ENCODE results near the gene ACE.

Gene ACE

DNA sequence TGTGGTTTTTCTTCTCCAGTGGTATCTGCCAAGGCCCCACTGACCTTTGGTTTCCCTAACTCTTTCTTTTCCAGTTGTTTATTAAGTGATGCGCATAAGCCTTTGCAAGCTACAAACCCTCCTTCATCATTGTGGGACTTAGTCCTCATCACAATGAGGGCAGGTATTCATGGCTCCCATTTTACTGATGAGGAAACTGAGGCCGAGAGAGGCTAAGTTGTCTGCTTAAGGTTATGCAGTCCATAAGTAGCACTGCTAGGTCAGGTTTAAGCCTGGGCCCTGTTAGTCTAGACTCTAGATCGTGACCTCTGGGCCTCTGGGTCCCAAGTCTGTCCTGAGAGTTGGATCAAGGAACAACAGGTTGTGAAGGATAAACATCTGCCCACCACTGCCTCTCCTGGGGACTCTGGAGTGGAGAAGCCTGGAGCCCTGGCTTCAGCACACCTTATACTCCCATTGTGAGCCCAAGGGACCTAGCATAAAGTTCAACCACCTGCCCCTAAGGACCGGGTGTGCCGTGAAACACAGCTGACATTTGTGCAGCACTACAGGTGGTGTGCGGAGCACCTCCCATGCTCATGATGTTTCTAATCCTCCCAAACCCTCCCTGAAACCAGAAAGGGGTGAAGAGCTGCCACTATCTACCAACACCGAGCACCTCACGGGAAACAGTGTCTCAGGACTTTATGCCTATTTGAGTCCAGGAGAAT lies 41.1 kb downstream of the ACE start:
- no peak for DNase-seq

DNA sequence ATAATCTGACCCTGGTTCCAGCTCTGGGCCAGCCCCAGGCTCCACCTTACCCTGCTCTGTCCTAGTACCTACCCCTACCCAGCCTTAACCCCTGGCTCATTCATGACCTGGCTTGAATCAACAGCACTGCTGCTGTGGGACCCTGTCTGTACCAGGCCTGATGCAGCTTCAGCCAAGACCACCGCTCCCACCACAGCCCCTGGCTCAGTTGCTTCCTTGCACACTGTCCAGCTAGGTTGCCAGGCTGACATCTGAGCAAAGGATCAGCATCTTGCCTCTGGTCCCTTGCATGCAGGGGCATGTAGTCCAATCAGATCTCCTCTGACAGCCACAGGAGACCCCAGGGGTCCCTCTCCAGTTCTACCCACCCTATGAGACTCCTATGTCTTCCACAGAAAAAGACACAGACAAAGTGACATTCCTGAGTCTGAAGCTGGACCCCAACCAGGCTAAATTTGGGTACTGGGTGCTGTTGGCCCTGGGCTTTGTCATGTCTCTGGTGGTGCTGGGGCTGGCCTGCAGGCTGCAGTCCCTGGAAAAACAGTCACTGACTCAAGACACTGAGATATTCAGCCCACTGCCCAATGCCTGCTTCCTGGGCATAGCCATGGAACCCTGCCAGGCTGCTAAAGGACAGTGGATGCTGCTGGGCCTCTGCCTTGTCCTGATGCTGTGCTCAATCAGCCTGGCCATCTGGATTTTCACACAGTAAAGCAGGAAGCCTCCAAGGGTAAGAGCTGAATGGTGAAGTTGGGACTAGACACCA lies 42.4 kb downstream of the ACE start:
- no peak for DNase-seq

DNA sequence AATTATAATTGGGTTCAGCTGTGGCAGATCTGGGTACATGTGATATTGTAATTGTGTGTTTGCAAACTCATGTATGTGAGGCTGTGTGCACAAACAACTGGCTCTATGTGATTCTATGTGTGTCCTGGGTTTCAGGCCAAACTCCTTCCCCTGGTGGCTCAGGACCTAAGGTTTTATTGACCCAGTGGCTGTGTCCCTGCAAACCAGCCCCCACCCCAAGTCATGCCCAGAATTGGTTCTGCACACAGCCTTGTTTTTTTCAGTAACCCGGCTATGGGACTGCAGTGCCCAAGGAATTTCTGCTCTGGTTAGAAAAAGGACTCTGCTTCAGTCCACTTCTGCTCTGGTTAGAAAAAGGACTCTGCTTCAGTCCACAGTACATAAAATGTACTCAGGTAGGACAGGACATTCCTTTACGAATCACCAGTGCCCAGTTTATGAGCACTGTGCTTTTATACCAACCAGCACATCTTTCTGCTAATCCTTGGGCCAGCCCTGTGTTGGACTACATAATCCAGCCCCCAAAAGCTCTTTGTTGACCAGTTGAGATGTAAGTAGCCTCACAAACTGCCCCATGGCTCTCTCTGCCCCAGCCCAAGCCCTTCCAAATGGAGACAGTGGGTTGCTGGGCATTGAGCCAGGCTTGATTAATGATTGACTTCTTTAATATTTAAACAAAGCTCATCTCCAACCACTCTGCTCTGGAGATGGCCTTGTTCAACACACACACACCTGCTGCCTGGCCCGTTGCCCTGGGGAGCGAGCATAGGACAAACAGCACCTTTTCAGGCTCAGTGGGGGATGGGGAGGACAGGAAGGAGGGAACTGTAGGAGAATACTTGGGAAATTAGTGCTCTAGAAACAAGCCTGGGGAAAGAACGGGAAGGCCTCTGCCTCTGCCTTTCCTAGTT lies 43.4 kb downstream of the ACE start:
- DNase-seq: no peak

DNA sequence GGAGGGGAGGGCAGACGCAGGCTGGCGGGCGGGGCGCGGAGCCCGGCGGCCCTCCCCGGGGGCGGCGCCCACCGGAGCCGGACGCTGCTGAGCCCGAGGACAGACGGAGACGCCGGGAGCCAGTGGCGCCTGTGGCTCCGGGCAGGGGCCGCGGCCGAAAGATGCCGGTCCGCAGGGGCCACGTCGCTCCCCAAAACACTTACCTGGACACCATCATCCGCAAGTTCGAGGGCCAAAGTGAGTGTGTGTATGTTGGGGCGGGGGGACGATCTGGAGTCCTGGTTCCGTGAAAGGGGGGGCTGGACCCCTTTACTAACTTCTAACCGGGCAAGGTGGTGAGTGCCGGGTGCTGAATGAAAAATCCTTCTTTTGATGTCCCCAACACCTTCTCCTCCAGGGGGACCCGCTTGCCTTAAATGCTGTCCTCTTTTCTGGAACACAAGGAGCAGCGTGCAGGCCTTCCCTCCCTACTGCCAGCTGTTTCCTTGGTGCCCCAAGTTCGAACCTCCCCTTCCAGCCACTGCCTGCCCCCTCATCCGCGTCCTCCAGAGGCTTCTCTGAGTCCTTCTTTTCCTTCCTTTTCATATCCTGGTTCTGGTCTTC lies 46.5 kb downstream of the ACE start, which contains the start of gene KCNH6:
KCNH6 (plus strand) TSS at position 106 of the 603 bp plus-strand sequence; CDS start at position 162, 56 bp downstream.
- no peak for DNase-seq

DNA sequence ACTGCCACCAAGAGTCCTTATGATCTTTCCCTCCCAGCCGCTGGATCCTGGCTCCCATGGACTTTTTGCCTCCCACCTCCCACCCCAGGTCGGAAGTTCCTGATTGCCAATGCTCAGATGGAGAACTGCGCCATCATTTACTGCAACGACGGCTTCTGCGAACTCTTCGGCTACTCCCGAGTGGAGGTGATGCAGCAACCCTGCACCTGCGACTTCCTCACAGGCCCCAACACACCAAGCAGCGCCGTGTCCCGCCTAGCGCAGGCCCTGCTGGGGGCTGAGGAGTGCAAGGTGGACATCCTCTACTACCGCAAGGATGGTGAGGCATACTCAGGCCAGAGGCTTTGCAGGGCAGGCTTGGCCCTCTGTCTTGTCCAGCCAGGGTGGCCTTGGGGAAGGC lies 47.2 kb downstream of the ACE start:
- DNase-seq: no peak

DNA sequence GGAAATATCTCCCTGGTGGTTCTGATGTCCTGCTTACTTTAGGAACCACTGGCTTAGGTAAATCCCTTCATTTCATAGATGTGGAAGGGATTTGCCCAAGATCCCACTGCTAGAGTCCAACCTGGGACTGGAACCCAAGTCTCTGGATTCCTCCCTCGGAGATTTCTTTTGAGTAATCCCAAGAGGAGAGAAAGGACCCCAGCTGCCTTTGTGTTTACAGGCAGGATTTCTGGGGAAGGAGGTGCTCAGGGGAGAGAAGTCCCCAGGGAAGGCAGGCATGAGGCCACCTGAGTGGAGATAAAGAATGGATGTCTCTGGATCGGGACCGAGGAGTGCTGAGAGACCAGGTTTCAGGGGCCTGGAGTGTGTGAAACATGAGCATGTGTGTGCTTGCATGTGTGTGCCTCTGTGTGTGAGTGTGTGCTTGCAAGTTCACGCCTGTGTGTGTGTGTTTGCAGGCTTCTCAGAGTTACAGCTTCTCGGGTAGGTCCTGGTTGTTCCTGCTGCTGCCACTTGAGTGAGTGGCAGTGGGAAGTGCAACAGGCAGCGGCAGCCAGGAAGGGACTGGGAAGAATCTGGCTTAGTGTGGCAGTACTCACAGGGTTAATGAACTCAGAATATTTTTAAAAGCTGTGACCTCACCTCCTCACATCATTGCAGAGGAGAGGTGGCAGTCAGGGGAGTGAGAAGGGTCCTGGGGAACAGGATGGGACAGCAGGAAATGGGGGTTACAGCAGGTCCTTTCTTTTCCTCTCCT lies 48.5 kb downstream of the ACE start:
- DNase-seq: no peak

DNA sequence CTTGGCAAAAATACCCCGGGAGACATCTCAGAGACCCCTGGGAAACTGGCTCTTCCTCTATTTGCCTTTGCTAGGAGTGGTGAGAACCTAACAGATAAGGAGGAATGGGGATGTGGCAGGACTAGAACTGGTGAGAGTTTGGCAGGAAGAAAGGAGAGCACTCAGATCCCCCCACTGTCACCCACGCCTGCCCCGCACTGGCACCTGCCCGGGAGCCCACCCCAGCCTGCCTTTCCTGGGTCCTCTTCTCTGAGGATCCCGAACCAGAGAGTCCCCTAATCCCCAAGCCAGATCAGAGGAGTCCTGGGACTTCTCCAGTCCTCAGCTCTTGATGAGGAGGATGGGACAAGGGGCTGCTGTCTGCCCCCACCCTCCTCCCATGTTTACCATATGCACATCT lies 50.0 kb downstream of the ACE start:
- no peak for DNase-seq

DNA sequence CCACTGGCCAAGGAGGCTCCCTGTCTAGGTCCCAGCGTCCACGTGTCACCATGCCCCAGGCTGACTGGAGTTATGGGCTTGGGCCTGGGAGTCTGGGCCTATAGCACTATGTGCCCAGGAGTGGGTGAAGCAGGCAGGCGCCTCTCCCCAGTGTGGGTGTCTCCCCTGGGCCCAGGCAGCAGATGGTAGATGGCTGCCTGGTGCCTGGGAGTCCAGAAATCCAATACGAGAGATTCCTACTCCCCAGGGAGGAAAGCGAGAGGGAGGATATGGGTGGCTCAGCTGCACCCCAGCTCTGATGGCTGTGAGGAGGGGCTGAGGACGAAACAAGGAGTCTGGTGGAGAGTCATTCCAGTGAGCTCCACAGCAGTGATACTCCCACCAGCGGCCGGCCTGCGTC lies 51.3 kb downstream of the ACE start:
- DNase-seq: no peak

DNA sequence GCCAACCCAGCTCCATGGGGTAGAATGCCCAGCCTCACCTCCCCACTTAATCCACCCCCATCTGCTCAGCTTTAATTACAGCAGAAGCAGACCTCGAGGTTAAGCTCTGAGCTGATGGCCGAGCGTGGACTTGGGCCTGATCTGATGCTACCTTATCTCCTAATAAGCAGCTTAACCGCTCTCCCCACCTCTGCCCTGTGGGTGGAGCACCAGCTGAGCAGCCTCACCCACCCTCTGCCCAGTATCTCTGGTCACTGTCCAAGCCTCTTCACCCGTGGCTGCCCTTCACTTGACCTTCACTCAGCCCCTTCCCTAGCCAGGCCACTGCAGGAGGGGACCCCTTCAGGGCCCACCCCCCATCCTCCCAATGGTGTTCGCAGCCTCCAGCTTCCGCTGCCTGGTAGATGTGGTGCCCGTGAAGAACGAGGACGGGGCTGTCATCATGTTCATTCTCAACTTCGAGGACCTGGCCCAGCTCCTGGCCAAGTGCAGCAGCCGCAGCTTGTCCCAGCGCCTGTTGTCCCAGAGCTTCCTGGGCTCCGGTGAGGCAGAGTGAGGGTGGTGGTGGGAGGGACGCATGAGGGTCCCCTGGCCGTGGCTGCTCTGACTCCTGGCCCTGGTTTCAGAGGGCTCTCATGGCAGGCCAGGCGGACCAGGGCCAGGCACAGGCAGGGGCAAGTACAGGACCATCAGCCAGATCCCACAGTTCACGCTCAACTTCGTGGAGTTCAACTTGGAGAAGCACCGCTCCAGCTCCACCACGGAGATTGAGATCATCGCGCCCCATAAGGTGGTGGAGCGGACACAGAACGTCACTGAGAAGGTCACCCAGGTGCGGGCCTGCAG lies 53.1 kb downstream of the ACE start:
- no peak for DNase-seq

DNA sequence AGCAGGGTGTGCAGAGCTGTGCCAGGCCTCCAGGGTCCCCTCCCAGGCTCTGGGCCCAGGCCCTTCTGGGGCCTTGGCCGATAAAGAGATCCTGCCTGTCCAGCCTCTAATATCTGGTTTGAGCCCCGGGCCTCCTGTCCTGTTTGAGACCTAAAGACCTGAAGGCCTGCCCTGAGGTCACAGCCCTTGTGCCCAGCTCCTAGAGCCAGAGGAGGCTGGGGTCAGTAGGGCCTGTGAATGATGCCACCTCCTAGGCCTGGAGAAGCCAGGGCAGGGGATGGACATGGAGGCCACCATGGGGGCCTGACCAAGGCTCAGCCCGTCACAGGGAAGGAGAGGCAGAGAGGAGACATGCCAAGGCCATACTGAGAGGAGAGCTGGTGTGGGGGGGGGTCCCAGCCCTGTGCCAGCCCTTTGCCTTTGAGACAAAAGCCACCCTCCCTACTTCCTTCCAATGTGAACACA lies 53.7 kb downstream of the ACE start:
- DNase-seq: no peak

DNA sequence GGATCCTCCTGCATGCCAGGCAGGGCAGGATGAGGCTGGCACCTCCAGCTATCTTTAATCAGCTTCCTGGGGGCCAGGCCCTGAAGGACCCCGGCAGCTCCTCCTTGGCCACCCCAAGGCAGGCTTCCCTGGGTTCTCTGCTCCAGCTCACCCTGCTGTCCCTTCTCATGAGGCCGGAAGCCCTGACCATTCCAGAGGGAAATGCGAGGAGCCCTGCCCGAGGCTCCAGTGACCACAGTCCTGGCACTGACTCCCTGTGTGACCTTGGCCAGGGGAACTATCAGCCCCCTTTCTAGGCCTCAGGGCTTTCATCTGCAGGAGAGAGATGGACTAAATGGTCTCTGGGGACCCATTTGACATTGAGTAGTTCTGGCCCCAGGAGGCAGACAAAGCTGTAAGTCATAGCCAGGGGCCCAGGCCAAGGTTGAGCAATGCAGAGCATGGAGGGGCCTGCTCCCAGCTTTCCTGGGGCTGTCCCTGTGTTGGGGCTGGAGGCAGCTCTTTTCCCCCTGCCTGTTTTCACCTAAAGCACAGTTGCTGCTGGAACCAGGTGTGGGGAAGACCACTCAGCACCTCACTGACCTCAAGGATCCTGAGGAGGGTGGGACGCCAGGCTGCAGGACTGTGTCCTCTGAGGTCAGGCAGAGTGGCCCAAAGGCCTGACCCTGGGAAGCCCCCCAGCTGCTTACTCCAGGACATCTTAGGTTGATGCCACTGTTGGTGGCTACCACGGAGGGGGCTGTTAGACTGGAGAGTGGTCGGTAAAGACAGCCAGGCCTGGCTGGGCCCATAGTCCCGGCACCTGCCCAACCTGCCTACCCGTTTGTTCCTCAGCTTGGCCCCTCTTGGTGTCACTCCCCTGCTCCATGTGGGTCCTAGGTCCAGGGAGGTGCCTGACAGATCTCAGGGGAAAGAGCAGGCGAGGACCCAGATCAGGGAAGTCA lies 54.4 kb downstream of the ACE start:
- DNase-seq: no peak

DNA sequence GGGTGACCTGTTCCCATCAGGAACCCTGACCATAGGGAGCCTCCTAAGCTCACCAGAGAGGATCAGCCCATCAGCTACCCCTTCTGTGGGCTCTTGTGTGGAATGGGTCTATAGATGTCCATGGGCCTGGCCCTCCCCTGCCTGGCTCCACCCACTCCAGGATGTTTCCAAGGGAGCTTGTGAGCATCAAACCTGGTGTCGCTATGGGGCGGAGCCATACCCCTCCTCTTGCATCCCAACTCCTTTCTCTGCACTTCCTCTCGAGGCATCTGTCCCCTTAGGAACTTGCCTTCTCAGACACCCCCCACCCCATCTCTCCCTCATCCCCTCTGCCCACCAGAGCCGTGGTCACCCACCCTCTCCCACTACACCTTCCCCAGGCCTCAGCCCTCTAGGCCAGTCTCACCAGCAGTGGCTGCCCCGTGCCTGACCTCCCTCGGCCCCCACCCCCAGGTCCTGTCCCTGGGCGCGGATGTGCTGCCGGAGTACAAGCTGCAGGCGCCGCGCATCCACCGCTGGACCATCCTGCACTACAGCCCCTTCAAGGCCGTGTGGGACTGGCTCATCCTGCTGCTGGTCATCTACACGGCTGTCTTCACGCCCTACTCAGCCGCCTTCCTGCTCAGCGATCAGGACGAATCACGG lies 56.7 kb downstream of the ACE start:
- DNase-seq: no peak

DNA sequence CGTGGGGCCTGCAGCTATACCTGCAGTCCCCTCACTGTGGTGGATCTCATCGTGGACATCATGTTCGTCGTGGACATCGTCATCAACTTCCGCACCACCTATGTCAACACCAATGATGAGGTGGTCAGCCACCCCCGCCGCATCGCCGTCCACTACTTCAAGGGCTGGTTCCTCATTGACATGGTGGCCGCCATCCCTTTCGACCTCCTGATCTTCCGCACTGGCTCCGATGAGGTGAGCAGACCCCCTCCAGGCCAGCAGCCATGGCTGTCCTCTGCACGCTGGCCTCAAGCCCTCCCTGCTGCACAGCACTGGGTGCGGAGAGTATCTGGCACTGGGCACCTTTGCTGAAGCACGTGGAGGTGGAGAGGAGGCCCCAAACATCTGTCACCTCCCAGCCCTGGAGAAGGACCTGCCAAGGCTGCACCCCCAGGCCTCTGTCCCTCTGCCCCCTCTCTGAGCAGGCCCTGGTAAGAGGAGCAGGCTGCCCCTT lies 57.3 kb downstream of the ACE start:
- no peak for DNase-seq

DNA sequence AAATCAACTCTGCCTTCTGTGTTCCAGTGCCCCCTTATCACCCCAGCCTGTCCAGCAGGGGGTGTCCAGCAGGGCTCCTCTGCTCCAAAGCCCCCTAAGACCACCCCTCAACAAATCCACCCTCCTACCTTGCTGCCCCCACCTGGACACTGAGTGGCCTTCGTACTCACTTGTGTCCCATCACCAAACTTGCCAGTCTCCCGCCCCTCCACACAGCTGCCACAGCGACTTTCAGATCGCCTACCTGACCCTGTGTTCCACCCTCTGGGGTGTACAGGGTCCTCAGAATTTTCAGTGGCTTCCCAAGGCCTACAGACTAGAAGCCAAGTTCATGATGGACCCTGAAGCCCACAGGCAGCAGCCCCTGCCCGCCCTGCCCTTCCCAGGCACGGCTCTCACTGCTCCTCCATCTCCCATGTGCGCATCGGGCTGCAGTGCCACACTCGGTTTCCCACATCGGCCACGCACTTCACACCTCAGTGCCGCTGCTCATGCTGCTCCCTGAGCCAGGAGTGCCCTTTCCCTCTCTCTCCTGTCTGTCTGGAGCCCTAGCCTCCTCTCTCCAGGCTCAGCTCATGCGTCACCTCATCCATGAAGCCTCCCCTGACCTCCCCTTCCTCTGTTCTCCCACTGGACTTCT lies 58.1 kb downstream of the ACE start:
- DNase-seq: no peak

DNA sequence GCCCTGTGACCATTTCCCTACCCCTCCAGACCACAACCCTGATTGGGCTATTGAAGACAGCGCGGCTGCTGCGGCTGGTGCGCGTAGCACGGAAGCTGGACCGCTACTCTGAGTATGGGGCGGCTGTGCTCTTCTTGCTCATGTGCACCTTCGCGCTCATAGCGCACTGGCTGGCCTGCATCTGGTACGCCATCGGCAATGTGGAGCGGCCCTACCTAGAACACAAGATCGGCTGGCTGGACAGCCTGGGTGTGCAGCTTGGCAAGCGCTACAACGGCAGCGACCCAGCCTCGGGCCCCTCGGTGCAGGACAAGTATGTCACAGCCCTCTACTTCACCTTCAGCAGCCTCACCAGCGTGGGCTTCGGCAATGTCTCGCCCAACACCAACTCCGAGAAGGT lies 58.8 kb downstream of the ACE start:
- DNase-seq: no peak

DNA sequence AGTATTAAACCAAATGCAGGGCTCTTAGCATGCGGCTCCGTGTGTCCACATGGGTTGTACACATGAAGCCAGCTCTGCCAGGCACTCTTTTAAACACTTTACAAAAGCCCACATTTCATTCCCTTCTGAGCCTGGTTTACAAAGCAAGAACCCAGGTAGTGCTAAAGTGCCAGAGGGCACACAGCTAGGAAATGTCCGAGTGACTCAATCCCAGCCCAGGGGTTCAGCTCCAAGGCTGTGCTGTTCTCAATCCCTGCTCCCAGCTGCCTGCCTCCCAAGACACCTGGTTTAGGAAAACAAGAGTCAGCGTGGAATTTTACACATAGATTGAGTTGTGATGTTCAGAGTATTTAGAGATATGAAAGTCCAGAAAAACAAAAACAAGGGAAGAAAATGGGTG lies 60.1 kb downstream of the ACE start:
- no peak for DNase-seq

DNA sequence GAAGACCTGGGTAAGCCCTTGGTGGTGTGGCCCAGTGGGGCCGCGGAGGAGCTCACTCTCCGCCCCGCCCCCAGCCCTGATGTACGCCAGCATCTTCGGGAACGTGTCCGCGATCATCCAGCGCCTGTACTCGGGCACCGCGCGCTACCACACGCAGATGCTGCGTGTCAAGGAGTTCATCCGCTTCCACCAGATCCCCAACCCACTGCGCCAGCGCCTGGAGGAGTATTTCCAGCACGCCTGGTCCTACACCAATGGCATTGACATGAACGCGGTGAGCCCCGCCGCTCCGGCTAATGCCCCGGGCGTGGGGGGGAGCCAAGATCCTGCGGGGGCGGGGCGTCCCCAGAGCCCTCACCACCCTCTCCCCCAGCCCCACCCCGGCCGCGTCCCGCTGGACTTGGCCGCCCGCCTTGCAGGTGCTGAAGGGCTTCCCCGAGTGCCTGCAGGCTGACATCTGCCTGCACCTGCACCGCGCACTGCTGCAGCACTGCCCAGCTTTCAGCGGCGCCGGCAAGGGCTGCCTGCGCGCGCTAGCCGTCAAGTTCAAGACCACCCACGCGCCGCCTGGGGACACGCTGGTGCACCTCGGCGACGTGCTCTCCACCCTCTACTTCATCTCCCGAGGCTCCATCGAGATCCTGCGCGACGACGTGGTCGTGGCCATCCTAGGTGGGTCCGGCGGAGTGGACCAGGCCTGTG lies 61.3 kb downstream of the ACE start:
- peak in 1 of 2 experiments; percentile 26 for DNase-seq
